NCI-H460 (cell line): ENCODE measurements around the gene SPECC1L. TPM values are rescaled to one million over a fixed set of nuclear protein-coding genes. Genes with fewer than 3 reads are reported as not detected.
A peak's percentile ranks its signal among the peaks of the same experiment; 100 is the strongest.

Experiments
- DNase-seq: peaks from one replicate; pipeline ENCODE4 v3.0.0-alpha.2; 2016; ENCODE audit warnings: low read depth; ENCODE audit errors: extremely low read depth
- total RNA-seq: library from RNA; depleted of rRNA; stranded (reverse); fragments of >200 nt; shearing (Covaris generic); gene quantifications from 2 replicates; pipeline ENCODE4 v1.2.3, GENCODE V29; 2014

The SPECC1L gene
- total RNA-seq, 1 experiment from 2014 or later, result 18.3 TPM

GRCh38 chr22:24393012-24393559 is 122.5 kb downstream of the SPECC1L start:
- DNase-seq, result no peak

DNA sequence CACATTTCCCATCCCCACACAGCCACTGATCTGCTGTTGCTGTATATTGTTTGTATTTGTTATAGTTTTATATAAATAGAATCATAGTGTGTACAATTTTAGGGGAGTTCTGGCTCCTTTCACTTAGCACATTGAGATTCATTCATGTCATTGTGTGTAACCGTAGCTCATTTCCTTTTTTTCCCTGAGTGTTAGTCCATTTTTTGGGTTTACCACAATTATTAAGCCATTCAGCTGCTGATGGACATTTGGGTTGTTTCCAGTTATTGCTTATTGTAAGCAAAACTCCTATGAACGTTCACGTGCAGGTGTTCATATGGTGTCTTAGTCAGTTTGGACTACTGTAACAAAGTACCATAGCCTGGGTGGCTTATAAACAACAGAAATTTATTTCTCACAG is 123.2 kb downstream of the SPECC1L start:
- DNase-seq, result no peak

DNA sequence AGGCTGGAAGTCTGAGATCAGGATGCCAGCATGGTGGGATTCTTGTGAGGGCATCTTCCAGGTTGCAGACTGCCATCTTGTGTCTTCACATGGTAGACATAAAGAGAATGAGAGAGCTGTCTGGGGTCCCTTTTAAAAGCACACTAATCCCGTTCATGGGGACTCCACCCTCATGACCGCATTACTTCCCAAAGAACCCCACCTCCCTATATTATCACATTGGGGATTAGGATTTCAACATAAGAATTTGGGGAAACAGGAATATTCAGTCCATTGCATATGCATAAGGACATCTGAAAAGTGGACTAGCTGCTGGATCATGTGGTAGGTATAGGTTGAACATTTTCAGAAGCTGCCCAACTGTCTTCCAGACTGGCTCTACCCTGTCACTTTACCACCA is 123.6 kb downstream of the SPECC1L start:
- no peak for DNase-seq

DNA sequence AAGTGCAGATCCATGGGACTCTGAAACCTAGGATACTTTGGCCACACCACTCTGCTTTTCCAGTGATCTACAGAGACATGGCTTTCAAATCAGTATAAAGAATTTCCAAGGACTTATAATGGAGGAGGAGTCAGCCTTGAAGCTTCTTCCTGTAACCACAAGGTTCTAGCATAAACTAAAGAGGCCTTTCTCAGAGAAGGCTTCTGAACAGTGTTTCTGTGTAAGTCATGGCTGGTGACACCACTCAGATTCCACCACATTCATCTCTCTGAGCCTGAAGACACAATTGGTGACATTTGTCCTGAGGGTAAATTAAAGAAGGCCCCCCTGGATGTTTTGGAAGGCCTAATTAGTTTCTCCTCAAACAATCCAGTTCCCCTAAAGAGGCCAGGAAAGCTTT is 127.8 kb downstream of the SPECC1L start:
- no peak for DNase-seq

DNA sequence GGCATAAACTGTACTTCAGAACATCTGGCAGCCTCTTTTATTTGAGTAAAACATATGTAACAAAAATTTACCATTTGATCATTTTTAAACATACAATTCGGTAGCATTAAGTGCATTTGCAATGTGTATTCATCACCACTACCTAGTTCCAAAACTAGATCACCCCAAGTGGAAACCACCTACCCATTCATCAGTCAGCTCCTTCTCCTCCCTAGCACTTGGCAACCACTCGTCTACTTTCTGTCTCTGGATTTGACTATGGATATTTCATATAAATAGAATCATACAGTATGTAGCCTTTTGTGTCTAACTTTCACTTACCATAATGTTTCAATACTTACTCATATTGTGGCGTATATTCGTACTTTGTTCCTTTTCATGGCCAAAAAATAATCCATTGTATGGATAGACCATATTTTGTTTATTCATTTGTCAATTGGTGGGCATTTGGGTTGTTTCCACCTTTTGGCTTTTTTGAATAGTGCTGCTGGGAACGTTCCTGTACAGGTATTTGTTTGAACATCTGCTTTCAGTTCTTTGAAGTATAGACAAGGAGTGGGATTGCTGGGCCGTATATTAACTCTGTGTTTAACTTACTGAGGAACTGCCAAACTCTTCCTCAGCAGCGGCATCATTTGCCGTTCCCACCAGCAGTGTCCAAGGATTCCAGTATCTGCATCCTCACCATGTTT is 129.5 kb downstream of the SPECC1L start:
- DNase-seq, result no peak

- DNase-seq, result no peak
Observed at GRCh38 chr22:24400726-24401596, 130.3 kb downstream of the SPECC1L start.

- DNase-seq, result no peak
Observed at GRCh38 chr22:24401931-24402367, 131.3 kb downstream of the SPECC1L start.

DNA sequence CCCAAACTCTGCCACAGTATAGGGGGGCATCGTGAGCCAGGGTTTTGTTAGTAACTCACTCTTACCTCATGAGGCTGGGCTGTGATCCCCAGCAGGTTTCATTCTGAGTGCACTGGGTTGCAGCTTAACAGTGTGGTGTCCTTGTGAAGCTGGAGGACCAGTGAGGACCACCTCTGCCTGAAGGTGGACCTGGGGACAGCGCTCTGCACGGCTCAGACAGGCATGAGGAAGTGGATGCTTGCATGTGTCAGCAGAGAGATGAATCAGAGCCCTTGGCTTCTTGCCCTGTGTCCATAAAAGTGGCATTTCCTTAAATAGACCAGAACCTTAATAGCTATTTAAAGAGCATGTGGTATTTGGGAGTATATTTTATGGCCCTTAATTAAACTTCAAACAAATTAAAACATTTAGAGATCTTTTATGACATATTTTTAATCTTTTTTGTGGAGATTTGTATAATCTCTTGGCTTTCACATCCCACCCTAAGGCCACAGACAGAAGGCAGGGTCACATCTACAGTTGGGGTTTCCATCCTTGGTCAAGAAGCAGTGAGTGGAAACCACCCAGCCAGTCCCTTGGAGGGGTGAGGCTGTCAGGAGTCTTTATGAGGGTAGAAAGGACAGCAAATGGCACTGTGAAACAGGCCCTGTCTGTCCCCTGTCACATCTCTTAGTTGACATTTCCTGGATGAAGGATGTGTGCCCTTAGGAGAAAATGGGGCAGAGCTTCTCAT is 132.0 kb downstream of the SPECC1L start:
- peak; percentile 19 for DNase-seq

- no peak for DNase-seq
Observed at GRCh38 chr22:24403346-24403745, 132.7 kb downstream of the SPECC1L start.

DNA sequence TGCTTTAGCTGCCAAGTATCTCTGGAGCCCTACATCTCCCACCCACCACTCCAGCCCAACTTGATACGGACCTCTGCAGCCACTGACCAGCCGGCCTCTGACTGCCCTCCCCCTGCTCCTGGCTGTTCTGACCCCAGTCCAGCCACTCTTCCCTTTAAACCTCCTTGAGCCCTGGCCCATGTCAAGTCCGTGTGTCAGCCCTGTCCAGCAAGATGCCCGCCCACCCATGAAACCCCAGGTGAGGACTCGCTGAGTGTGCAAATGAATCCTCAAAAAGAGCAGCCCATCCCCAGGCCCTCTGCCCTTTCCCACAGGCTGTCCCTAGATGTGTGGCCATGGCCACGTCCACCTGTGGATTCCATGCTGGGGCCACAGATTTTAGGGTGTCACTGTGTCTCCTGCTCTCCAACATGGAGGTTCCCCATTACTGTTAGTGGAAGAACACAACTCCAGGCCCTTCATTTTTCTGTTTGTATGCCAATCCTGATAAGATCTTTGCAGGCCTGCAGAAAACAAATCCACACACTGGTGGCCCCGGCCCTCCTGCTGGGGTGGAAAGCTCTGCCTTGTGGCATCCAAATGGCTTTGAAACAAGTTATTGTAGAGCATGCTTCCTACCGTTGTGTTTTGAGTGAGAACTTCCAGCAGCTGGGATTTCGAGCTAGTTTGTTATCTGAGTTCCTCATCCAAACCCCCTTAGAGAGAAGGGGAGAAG is 134.1 kb downstream of the SPECC1L start:
- DNase-seq, result no peak

DNA sequence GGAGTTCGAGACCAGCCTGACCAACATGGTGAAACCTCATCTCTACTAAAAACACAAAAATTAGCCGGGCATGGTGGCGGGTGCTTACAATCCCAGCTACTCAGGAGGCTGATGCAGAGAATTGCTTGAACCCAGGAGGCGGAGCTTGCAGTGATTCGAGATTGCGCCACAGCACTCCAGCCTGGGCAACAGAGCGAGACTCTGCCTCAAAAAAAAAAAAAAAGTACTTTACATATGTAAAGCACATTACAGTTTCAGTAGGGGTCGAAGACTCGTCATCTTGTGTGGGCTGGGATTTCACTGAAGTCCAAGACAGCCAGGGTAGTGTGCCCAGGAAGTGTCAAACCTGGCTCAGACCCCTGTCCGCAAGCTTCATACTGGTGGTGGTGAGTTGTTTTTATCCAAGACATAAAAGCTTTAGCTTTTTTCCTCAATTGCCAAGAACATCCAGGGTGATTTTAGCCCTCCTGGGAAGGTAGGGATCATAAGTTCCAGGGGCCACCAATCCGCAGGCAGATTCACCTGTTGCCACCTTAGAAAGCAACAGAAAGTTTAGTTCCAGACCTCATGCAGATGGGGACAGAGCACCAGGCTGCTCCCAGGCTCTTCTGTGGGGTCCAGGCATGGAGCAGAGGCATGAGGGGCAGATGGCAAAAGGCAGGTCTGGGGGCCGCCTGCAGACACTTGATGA is 135.1 kb downstream of the SPECC1L start:
- DNase-seq, result no peak

DNA sequence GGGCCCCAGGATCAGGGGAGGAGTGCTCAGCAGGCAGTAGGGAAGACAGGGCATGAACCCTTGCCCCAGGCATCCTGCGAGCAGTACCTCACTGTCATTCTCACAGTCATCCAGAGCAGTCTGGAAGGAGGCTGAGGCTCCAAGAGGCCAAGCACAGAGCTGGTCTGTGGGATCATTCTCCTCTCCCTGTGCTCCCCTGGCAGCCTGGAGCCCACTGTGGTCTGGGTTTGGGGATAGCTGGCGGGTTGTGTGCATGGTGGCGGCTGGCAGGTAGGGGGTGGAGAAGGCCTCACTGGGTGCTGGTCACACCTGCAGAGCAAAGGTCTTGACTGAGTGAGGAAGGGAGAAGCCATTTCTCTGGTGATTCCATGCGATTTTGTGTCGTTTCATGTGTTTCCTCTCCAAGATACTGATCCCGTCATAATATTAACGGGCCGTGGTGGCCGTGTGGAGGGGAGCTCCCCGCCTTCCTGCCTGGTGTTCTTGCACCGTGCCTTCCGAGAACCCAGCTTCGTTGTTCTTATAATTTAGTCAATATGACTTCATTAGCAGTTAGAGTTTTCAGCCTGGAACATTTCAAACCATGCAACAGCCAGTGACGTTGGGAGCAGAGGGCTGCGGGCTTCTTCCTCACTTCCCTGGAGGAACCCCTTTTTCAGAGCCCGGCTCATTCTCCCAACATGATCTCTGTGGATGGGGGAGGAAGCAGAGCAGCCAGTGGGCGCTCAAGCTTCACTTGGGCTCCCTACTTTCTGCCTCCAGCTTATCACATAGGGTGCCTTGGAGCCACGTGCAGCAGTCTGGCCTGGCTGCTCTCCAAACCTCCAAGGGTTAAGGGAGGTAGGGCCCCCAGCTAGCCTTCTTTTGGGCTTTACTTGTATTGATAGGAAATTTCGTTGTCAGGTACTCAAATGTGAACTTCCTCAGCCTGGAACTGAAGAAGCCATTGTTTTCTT is 136.0 kb downstream of the SPECC1L start:
- no peak for DNase-seq

DNA sequence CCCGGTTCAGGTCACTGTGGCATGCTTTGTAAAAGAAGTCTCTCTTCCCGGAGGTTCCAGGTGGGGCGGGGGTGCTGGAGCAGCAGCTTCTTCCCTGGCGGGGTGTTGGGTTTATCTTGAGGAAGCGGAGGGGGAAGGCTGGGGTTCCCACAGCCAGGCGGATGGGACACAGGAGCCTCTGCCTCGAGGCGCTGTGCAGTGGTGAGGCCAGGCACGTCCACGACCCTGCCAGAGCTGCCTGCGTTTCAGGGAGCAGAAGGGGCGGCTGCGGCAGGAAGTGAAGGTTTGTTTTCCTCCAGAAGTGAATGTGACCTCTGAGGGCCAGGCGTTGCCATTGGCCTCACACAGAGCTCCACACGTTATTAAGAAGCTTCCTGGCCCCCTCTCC is 136.6 kb downstream of the SPECC1L start:
- no peak for DNase-seq

DNA sequence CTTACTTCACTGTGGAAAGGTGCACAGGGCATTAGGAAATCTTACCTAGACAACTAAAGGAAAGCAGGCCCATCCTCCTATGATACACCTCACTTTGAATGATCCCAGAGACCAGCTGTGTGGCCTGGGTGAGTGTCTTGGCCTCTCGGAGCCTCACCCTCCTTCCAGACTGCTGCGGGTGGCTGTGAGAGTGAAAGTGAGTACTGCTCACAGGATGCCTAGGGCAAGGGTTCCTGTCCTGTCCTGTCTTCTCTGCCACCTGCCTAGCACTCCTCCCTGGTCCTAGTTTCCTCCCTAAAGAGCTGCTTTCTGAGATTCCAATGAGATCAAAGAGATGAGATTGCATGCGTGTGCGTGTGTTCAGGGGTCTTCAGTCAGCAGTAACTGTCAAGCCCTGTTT is 137.3 kb downstream of the SPECC1L start:
- no peak for DNase-seq

DNA sequence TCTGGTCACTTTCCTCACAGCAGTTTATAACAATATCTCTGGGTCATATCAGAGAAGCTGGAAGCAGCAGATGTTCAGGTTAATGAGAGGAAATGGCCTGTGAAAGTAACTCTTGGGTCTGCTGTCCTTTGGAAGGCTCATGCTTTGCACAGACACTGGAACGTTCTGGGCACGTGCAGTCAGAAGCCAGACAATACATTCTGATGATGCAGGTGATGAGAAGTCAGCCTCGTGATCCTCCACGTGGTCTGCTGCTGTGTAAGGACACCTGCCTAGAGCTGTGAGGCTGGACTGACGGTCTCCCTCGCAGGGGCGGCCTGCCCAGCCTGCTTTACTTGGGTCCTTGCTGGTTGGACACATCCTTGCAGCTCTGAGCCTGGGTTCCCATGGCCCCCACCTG is 138.0 kb downstream of the SPECC1L start:
- DNase-seq, result no peak

- DNase-seq, result no peak
Observed at GRCh38 chr22:24409707-24410106, 139.1 kb downstream of the SPECC1L start.

GRCh38 chr22:24410110-24410856 is 139.7 kb downstream of the SPECC1L start:
- no peak for DNase-seq
